Parathyroid adenoma (tissue), 2 donors: Measurements from ENCODE around the gene MSRB1.

Experiments used
- H2AFZ ChIP-seq: fragments of 300-600 bp; sonication (generic); one replicate; pipeline ENCODE4 v1.7.0; 2017; ENCODE audit warnings: antibody characterized with exemption, mild to moderate bottlenecking
- H3K27ac ChIP-seq: fragments of 300-600 bp; sonication (generic); one replicate; pipeline ENCODE4 v1.7.0; 2017
- H3K27me3 ChIP-seq: fragments of 300-600 bp; sonication (generic); one replicate; pipeline ENCODE4 v1.7.0; 2017; ENCODE audit warnings: low read length; ENCODE audit not compliant: control insufficient read depth, insufficient read depth
- H3K36me3 ChIP-seq: fragments of 300-600 bp; sonication (generic); one replicate; pipeline ENCODE4 v1.7.0; 2017; ENCODE audit warnings: low read length; ENCODE audit not compliant: control insufficient read depth, insufficient read depth
- H3K4me1 ChIP-seq: fragments of 300-600 bp; sonication (generic); one replicate; pipeline ENCODE4 v1.7.0; 2017; ENCODE audit warnings: control low read depth
- H3K4me2 ChIP-seq: fragments of 300-600 bp; sonication (generic); one replicate; pipeline ENCODE4 v1.7.0; 2017; ENCODE audit warnings: low read length
- H3K4me3 ChIP-seq: fragments of 300-600 bp; sonication (generic); one replicate; pipeline ENCODE4 v1.7.0; 2017; ENCODE audit warnings: low read depth, low read length
- H3K79me2 ChIP-seq: fragments of 300-600 bp; sonication (generic); one replicate; pipeline ENCODE4 v1.7.0; 2017; ENCODE audit warnings: control low read depth
- H3K9ac ChIP-seq: fragments of 300-600 bp; sonication (generic); one replicate; pipeline ENCODE4 v1.7.0; 2017; ENCODE audit warnings: mild to moderate bottlenecking
- H3K9me3 ChIP-seq: fragments of 300-600 bp; sonication (generic); one replicate; pipeline ENCODE4 v1.7.0; 2017; ENCODE audit warnings: low read length; ENCODE audit not compliant: control insufficient read depth
- TF ChIP-seq, protein P1 (sequence below): fragments of 300-600 bp; sonication (generic); IDR thresholded peaks from one replicate; pipeline ENCODE4 v1.7.0; 2017; ENCODE audit warnings: antibody characterized with exemption, mild to moderate bottlenecking
- donor health status: primary hyperparathyroidism.

Gene MSRB1

DNA sequence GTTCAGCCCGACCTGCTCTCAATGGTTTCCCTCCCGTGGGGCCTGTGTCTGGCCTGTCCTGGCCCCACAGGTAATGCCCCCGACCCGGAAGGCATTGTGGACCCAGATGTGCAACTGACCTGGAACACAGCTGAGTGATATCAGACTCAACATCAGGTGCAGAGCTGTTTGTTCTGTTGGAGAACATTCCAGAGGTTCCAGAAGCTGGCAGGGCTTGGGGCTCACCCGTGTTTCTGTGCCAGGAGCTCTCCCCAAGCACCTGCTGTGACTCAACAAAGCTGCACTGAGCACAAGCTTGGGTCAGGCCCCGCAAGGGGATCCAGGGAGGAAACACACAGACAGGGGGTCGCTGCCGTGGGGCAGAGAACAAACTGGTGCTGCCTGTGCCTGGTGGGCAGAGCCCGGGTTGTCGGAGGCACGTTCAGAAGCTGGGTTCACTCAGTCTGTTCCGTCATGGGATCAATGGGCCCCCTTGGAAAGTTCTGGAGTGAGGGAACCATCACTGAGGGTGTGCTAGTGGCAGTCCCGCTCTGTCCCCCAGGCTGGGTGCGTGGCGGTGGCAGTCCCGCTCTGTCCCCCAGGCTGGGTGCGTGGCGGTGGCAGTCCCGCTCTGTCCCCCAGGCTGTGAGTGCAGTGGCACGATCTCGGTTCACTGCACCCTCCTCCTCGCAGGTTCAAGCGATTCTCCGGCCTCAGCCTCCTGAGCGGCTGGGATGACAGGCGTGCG, 46.9 kb downstream of the MSRB1 start:
- no peaks in the 10 kb centered on the region for H3K36me3 ChIP-seq
- H3K79me2 ChIP-seq = no peaks in the 10 kb centered on the region
- H3K4me3 ChIP-seq = no peak overlapping the region
- no peak overlapping the region for H3K9ac ChIP-seq
- H3K9me3 ChIP-seq = no peaks in the 10 kb centered on the region
- H3K27me3 ChIP-seq = no peaks in the 10 kb centered on the region
- H3K4me1 ChIP-seq = no peaks in the 10 kb centered on the region
- no peak overlapping the region for H3K4me2 ChIP-seq
- H3K27ac ChIP-seq = no peak overlapping the region
- TF ChIP-seq, protein P1, sequence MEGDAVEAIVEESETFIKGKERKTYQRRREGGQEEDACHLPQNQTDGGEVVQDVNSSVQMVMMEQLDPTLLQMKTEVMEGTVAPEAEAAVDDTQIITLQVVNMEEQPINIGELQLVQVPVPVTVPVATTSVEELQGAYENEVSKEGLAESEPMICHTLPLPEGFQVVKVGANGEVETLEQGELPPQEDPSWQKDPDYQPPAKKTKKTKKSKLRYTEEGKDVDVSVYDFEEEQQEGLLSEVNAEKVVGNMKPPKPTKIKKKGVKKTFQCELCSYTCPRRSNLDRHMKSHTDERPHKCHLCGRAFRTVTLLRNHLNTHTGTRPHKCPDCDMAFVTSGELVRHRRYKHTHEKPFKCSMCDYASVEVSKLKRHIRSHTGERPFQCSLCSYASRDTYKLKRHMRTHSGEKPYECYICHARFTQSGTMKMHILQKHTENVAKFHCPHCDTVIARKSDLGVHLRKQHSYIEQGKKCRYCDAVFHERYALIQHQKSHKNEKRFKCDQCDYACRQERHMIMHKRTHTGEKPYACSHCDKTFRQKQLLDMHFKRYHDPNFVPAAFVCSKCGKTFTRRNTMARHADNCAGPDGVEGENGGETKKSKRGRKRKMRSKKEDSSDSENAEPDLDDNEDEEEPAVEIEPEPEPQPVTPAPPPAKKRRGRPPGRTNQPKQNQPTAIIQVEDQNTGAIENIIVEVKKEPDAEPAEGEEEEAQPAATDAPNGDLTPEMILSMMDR = no peak
- peak overlapping the region; percentile 17 for H2AFZ ChIP-seq

DNA sequence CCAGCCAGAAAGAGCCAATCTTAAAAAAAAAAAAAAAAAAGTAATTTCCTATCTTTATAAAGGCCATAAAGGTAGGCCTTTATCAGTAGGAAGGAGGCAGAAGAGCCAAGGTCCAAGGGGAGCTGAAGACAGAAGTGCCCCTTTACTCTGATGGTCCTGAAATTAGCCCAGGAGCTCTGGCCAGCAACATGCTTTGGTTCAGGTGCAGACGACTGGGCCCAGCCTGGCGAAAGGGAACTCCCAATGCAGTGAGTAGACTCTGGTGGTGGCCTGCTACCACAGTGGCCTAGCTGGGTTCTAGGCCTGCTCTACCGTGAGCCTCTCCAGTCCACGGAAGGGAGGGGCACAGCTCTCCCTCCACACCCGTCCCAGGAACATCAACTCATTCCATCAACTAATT, 47.9 kb downstream of the MSRB1 start:
- Histone ChIP-seq H3K9ac (no peak overlapping the region), H3K79me2 (no peaks in the 10 kb centered on the region), H3K27me3 (no peaks in the 10 kb centered on the region), H3K27ac (no peak overlapping the region), H3K4me2 (no peak overlapping the region), H3K9me3 (no peaks in the 10 kb centered on the region), H2AFZ (no peak overlapping the region), H3K4me1 (peaks cover 8% of the 10 kb centered on the region), H3K36me3 (no peaks in the 10 kb centered on the region), H3K4me3 (no peak overlapping the region)
- TF ChIP-seq, protein P1 = no peak

DNA sequence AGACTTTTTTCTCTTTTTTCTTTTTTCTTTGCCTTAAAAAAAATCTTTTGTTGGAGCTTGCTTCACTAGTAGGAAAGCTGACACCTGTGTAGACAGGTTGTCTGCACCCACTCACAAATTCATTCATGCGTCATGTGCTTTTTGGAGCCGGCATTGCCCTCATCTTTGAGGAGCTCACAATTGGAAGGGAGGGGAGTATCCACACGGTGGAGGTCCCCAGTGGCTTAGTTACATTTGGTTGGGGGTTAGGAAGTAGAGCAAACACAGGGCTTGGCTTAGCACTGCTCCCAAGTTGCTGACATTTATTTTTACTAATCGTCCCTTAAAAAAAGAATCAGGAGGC, 52.3 kb downstream of the MSRB1 start:
- TF ChIP-seq, protein P1 = no peak
- Histone ChIP-seq H3K27me3 (no peaks in the 10 kb centered on the region), H3K4me1 (peaks cover 10% of the 10 kb centered on the region), H3K36me3 (no peaks in the 10 kb centered on the region), H3K27ac (peak overlapping the region; percentile 11), H3K4me3 (no peak overlapping the region), H3K4me2 (peak overlapping the region; percentile 41), H2AFZ (peak overlapping the region; percentile 66), H3K9me3 (no peaks in the 10 kb centered on the region), H3K9ac (no peak overlapping the region), H3K79me2 (no peaks in the 10 kb centered on the region)

DNA sequence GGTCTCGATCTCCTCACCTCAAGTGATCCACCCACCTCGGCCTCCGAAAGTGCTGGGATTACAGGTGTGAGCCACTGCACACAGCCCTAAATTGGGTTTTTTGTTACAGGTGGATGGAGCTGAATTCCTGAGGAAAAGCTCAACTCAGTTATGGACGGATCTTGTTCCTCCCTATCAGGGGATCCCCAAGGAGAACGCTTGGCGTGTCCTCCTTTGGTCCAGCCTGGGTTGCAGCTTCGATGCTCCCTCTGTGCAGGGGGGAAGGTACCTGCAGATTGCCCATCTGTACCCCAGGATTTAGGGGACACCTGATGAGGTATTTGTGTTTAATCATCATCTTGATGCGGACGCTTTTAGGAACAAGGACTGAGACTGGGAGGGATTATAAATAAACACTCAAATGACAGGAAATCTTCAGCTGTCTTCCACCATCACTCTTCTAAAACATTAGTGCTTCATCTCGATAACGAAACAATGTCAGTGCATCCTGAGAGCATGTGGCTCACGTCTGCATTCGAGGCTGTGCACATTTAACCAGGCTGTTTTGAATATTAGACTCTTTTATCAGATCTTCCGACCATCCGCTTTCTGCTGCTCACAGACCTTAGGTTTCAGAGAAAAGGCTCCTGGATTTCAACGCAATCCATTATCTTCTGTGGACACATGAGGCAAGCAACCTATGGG, 52.8 kb downstream of the MSRB1 start:
- peak overlapping the region; percentile 11 for H3K27ac ChIP-seq
- H3K79me2 ChIP-seq = no peaks in the 10 kb centered on the region
- no peaks in the 10 kb centered on the region for H3K9me3 ChIP-seq
- no peak overlapping the region for H3K4me3 ChIP-seq
- no peak overlapping the region for H3K9ac ChIP-seq
- TF ChIP-seq, protein P1 = no peak
- H3K27me3 ChIP-seq = no peaks in the 10 kb centered on the region
- no peaks in the 10 kb centered on the region for H3K36me3 ChIP-seq
- peak overlapping the region; percentile 41 for H3K4me2 ChIP-seq
- H3K4me1 ChIP-seq = peaks cover 10% of the 10 kb centered on the region
- H2AFZ ChIP-seq = peak overlapping the region; percentile 66
